ENCODE results near the gene PELI2.

DNA sequence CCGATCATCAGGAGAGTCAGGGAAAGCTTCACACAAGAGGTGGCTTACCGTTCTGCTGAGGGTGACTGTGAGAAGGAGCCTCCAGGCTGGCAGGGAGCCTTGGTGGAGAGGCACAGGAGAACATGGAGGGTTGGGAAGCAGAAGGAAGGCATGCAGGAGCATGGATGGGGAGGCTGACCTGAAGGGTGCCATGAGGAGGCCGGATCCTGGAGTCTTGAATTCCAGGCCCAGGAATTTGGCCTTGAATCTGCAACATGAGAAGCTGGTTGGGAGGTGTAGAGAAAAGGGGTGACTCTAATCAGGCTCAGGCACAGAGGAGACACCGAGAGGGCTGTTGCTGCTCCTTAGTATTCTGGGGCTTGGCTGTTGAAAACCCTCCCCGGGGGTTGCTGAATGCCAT, 130.2 kb downstream of the PELI2 start:
- TF ChIP-seq, protein P1, sequence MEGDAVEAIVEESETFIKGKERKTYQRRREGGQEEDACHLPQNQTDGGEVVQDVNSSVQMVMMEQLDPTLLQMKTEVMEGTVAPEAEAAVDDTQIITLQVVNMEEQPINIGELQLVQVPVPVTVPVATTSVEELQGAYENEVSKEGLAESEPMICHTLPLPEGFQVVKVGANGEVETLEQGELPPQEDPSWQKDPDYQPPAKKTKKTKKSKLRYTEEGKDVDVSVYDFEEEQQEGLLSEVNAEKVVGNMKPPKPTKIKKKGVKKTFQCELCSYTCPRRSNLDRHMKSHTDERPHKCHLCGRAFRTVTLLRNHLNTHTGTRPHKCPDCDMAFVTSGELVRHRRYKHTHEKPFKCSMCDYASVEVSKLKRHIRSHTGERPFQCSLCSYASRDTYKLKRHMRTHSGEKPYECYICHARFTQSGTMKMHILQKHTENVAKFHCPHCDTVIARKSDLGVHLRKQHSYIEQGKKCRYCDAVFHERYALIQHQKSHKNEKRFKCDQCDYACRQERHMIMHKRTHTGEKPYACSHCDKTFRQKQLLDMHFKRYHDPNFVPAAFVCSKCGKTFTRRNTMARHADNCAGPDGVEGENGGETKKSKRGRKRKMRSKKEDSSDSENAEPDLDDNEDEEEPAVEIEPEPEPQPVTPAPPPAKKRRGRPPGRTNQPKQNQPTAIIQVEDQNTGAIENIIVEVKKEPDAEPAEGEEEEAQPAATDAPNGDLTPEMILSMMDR (conservative IDR thresholded peaks at IDR 0.05): no peak
- no peak for TF ChIP-seq EZH2 (IDR thresholded peaks at IDR 0.05; ENCODE audit: low read depth)

Measured in PC-9 (cell line).